ENCODE data around the gene SNTB2. TPM values are rescaled to one million over a fixed set of nuclear protein-coding genes. Genes with fewer than 3 reads are reported as not detected.

The SNTB2 gene
- total RNA-seq, 1 experiment from 2014 or later, result 20.2 TPM

- no peaks in the 10 kb centered on the region for H3K9me3 Mint-ChIP-seq
- Histone ChIP-seq H3K79me2 (ENCODE audit: insufficient read depth, low read length) (no peaks in the 10 kb centered on the region), H3K56ac (ENCODE audit: insufficient read length, low read depth, low read length) (no peak overlapping the region), H3K18ac (ENCODE audit: insufficient read length, low read depth, low read length) (no peak overlapping the region), H3K9ac (ENCODE audit: extremely low read depth, insufficient read length, low read length) (no peak overlapping the region), H2BK20ac (ENCODE audit: low read depth, low read length, poor library complexity, severe bottlenecking) (no peak overlapping the region), H3K27ac (ENCODE audit: insufficient read length, low read depth, low read length) (no peak overlapping the region), H4K91ac (ENCODE audit: insufficient read length, low read depth, low read length) (no peak overlapping the region), H3K4me2 (ENCODE audit: insufficient read depth, insufficient read length, low read length) (no peak overlapping the region), H4K8ac (replicated peaks; ENCODE audit: insufficient read length, low read depth, low read length) (no peak overlapping the region), H2BK15ac (ENCODE audit: low read depth, low read length) (no peak overlapping the region), H3K4ac (ENCODE audit: low read depth, low read length) (no peak overlapping the region), H3K79me1 (ENCODE audit: insufficient read depth, low read depth, low read length, poor library complexity, severe bottlenecking) (no peaks in the 10 kb centered on the region), H3K9me3 (ENCODE audit: control insufficient read depth, low read depth, low read length) (no peaks in the 10 kb centered on the region), H3K23ac (ENCODE audit: insufficient read length, low read depth, low read length) (no peak overlapping the region), H3T11ph (ENCODE audit: low read length) (no peak overlapping the region), H4K20me1 (ENCODE audit: control insufficient read depth, insufficient read depth, insufficient read length) (no peaks in the 10 kb centered on the region), H3K27me3 (ENCODE audit: insufficient read depth, low read length) (no peaks in the 10 kb centered on the region), H4K5ac (ENCODE audit: insufficient read length, low read depth, low read length) (no peak overlapping the region), H3K23me2 (ENCODE audit: insufficient read length, low read depth, low read length, poor library complexity, severe bottlenecking) (no peaks in the 10 kb centered on the region), H3K4me1 (ENCODE audit: insufficient read depth, low read length) (no peaks in the 10 kb centered on the region), H3K14ac (ENCODE audit: insufficient read depth, low read length) (no peak overlapping the region), H2BK12ac (ENCODE audit: insufficient read length, low read depth, low read length) (no peak overlapping the region), H2BK120ac (ENCODE audit: low read depth, low read length, poor library complexity, severe bottlenecking) (no peak overlapping the region), H2AFZ (ENCODE audit: low read length) (no peak overlapping the region), H2AK5ac (ENCODE audit: insufficient read length, low read length) (no peak overlapping the region), H2BK5ac (ENCODE audit: insufficient read length, low read length) (no peak overlapping the region)
- WGBS (ENCODE audit: extremely low coverage, insufficient read length, low lambda C conversion rate), result no CpG with 5 or more reads among the region's 4 CpGs
- H3K27me3 Mint-ChIP-seq (ENCODE audit: low read depth), result no peaks in the 10 kb centered on the region
- peaks cover 5 to 21% (median 19%) of the 10 kb centered on the region in 3 experiments; a peak in 6 of 7 replicates for H3K36me3 Mint-ChIP-seq (ENCODE audit: insufficient read depth in 1 of 3, low read depth in 3 of 3)
- no peak overlapping the region for H3K4me3 Mint-ChIP-seq
- no peak for DNase-seq
- H3K27ac Mint-ChIP-seq, result no peak overlapping the region
- no peak for TF ChIP-seq CTCF (conservative IDR thresholded peaks at IDR 0.05)
- peaks cover 0 to 2% of the 10 kb centered on the region in 2 experiments; a peak in 1 of 4 replicates for H3K4me1 Mint-ChIP-seq
Observed at GRCh38 chr16:69273009-69273408, 86.0 kb downstream of the SNTB2 start.
